ENCODE data around the gene RAPGEF1.
A peak's percentile ranks its signal among the peaks of the same experiment; 100 is the strongest.
"Not testable (repeated sequence)": the region's sequence is repeated elsewhere in the genome, so short reads cannot be mapped to it uniquely, and the experiment has no call there.

RAPGEF1 gene

GRCh38 chr9:131666029-131666428 lies 73.8 kb downstream of the RAPGEF1 start:
- no peak for DNase-seq

- DNase-seq, result no peak
Measured at GRCh38 chr9:131663288-131663687, 76.6 kb downstream of the RAPGEF1 start.

- not testable (repeated sequence) for DNase-seq
Measured at GRCh38 chr9:131662289-131662621, 77.6 kb downstream of the RAPGEF1 start.

GRCh38 chr9:131661568-131662288 lies 78.1 kb downstream of the RAPGEF1 start:
- DNase-seq, result peak; percentile 78

- no peak for DNase-seq
Measured at GRCh38 chr9:131660466-131661405, 79.1 kb downstream of the RAPGEF1 start.

GRCh38 chr9:131658377-131659129 lies 81.3 kb downstream of the RAPGEF1 start:
- DNase-seq, result peak; percentile 78

- DNase-seq, result no peak
Measured at GRCh38 chr9:131657940-131658339, 81.9 kb downstream of the RAPGEF1 start.

GRCh38 chr9:131657456-131657855 lies 82.4 kb downstream of the RAPGEF1 start:
- DNase-seq, result no peak

GRCh38 chr9:131657037-131657377 lies 82.9 kb downstream of the RAPGEF1 start:
- peak; percentile 55 for DNase-seq

- peak; percentile 83 for DNase-seq
Measured at GRCh38 chr9:131656356-131657036, 83.4 kb downstream of the RAPGEF1 start.

GRCh38 chr9:131654369-131654768 lies 85.5 kb downstream of the RAPGEF1 start:
- not testable (repeated sequence) for DNase-seq

- peak; percentile 35 for DNase-seq
Measured at GRCh38 chr9:131651599-131651998, 88.3 kb downstream of the RAPGEF1 start.

GRCh38 chr9:131651160-131651559 lies 88.7 kb downstream of the RAPGEF1 start:
- DNase-seq, result no peak

GRCh38 chr9:131650254-131650653 lies 89.6 kb downstream of the RAPGEF1 start:
- DNase-seq, result no peak

- no peak for DNase-seq
Measured at GRCh38 chr9:131649646-131650045, 90.2 kb downstream of the RAPGEF1 start.

- no peak for DNase-seq
Measured at GRCh38 chr9:131645078-131645776, 94.6 kb downstream of the RAPGEF1 start.

- DNase-seq, result no peak
Measured at GRCh38 chr9:131642496-131643083, 97.3 kb downstream of the RAPGEF1 start.

GRCh38 chr9:131641618-131642495 lies 98.0 kb downstream of the RAPGEF1 start:
- no peak for DNase-seq

GRCh38 chr9:131640438-131641137 lies 99.3 kb downstream of the RAPGEF1 start:
- DNase-seq, result no peak

All from CD4-positive, alpha-beta T cell treated with Interleukin-4 for 4 hours (primary cell).